Right kidney (tissue), 1 donor: Measurements from ENCODE around the gene EFNA5.

Source experiments
- DNase-seq: peaks from one replicate; pipeline ENCODE4 v3.0.0-alpha.2; 2016

The EFNA5 gene

DNA sequence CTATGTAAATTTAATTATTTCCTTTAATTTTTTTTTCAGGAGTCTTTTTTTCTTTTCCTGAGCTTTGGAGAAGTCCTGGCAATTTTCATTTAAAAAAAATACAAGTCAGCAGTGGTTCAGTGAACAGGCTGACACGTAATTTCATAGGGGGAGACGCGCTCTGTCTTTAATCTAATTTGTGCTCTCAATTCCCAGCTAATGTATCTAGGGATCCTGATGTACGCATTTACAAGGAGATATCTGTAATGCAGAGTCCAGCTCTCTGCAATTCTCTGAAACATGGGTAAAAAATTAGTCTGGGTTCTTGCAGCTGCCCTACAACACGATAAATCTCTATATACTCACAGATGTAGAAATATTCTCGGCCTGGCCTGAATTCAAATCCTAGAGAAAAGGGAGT is 243.9 kb downstream of the EFNA5 start:
- DNase-seq = no peak

DNA sequence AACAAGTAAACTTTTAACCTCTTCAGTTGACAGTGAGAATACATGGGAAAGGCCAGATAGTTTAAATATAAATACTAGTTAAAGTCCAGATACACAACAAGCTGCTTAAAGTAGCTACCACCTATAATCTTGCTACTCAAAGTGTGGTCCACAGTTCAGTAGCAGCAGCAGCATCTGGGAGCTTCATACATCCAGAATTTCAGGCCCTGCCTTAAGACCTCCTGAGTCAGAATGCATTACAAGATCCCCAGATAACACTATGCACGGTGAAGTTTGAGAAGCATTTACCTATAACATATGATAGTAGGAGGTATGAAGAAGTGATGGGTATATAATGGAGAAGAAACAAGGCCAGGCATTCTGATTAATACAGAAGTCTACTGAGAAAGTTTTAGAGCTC is 244.5 kb downstream of the EFNA5 start:
- DNase-seq = no peak

- DNase-seq = no peak
These were observed 245.2 kb downstream of the EFNA5 start for GRCh38 chr5:107425541-107426031.

GRCh38 chr5:107424491-107424890 is 246.2 kb downstream of the EFNA5 start:
- no peak for DNase-seq

- no peak for DNase-seq
These were observed 248.2 kb downstream of the EFNA5 start for GRCh38 chr5:107422494-107422893.

- DNase-seq = no peak
These were observed 251.2 kb downstream of the EFNA5 start for GRCh38 chr5:107419498-107419897.

DNA sequence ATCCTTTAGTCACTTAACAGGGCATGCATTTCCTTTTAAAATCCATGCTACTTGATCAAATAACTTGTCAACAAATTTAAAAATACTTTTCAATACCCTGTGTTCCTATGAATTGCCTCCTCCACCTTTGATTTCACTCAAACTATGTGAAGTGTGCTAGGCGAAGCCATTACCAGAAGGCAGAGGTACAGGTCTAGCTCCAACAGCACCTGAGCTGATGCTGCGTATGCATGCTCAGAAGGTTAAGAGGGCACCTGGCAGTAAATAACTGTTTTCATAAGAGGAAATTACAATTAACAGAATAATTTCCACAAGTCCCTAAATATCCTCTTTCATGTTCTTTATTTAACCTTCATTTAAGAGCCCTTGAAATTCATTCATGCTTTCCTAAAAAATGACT is 251.8 kb downstream of the EFNA5 start:
- DNase-seq = no peak

DNA sequence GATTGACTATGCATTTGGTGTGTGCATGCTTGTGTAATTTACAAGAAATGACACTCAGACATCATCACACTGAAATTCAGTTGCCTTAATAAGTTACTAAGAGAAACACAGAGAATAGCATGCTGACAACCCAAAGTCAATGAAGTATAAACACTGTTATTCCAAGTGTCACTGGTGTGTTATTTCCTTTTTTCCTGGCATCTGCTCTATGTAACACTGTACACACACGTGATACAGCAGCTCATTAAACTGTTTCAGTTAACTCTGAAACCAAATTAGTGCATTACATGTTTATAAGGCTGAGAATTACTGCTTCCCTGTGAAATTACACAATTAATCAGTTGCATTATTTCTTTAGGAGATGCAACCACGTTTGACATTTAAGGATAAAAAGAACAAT is 252.7 kb downstream of the EFNA5 start:
- DNase-seq = no peak

GRCh38 chr5:107415762-107416161 is 255.0 kb downstream of the EFNA5 start:
- DNase-seq = no peak

GRCh38 chr5:107414802-107415201 is 255.9 kb downstream of the EFNA5 start:
- no peak for DNase-seq

DNA sequence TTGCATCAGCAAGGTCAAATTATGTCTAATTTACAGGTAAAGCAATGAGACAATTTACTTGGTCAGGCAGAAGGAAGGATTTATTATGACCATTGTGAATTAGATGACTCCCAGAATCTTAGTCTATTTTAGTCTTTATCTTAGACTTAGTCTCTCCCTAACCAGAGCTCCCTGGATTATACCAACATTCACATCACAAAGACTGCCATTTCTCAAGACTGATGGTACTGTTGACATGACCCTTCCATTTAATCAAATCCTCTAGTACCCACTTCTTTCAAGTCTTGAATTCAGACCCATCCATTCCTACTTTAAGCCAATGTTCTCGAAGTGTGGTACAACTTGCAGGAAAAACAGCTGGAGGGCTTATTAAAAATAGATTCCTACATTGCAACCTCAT is 257.0 kb downstream of the EFNA5 start:
- DNase-seq = no peak

GRCh38 chr5:107408564-107408963 is 262.2 kb downstream of the EFNA5 start:
- DNase-seq = no peak

DNA sequence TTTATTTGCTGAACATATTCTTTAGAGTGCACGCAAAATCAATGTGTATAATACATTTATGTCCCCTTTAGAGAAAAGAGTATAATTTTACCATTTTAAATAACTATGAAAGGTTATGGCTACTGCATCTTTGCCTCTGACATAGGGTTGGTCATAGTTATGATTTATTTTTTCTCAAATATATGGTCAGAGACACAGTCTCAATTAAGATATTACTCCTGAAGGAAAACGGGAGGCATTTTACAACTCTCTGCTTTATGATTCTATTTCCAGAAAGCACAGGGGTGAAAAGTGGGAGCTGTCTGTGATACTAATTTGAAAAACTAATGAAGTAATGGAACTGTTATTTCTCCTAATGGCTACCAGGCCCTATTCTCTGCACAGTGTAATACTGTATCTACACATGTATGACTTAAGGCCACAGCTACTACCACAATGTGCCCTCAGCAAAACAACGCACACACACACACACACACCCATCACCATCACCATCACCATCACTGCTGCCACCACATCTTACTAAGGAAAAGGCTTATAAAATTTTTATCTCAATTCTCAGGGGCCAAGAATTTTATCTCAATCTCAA is 262.9 kb downstream of the EFNA5 start:
- no peak for DNase-seq

DNA sequence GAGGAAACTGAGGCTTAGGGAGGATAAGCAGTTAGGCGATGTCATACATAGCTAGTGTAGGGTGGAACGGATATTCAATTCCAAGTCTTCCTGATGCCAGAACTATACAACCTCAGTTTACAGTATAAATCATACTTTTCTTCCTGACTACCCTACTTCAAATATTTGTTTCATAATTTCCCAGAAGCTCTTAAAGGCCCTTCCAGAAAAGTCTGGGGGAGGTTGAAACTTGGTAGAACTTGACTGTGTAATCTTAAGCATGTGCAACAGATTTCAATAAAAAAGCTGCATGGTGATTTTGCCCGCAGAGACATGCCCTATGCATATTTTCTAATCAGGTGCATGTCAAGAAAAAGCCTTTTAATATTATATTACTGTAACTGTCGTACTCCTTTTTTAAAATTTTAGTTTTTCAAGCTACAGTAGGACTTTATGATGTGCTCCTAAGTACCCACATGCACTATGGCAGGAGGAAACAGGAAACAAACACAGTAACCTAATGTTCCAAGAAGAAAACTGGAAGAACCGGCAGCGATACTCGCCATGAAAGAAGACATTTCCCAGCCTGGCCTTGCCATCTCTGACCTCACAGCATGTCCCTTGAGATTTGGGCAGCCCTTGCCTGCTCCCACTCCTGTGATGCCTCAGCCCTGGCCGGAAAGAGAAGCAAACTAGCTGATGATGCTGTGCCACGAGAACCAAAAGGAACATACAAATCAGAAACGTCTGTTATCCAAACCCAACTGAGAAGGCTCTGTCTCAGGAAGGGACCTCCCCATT is 266.0 kb downstream of the EFNA5 start:
- DNase-seq = no peak

- DNase-seq = no peak
These were observed 267.3 kb downstream of the EFNA5 start for GRCh38 chr5:107403228-107403953.

DNA sequence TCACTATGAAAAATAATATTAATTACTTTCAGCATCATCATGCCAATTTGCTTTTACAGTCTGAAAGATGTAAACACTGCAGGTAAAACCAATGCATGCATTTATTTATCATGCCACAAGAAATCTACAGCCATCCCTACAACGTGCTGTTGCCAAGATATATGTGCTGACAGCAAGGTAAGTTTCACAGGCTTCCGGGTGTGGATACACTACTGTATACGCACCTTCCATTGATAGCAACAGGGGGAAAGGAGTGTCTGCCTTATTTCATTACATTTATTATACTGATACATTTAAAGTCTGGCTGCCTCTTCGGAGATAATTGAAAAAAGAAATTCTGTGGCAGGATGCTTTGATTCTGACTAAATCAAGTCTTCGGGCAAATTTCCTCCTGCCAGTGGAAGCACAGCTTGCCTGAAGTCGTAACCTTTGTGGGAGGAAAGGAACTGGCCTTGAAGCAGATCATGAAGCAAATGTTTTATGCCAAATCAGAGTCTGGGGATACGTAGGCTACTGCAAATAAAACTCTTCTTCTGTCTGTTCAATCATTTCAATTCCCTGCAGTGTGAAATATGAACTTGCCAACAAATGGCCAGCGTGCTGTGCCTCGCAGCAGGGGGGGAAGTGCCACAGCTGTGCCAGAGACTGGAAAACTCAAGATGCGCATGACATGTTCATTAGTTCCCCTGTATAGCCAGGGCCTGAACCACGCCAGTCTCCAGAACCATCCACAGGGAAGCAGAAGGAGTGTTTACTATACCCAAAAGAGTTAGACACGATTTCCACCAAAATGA is 268.1 kb downstream of the EFNA5 start:
- peak; percentile 27 for DNase-seq

DNA sequence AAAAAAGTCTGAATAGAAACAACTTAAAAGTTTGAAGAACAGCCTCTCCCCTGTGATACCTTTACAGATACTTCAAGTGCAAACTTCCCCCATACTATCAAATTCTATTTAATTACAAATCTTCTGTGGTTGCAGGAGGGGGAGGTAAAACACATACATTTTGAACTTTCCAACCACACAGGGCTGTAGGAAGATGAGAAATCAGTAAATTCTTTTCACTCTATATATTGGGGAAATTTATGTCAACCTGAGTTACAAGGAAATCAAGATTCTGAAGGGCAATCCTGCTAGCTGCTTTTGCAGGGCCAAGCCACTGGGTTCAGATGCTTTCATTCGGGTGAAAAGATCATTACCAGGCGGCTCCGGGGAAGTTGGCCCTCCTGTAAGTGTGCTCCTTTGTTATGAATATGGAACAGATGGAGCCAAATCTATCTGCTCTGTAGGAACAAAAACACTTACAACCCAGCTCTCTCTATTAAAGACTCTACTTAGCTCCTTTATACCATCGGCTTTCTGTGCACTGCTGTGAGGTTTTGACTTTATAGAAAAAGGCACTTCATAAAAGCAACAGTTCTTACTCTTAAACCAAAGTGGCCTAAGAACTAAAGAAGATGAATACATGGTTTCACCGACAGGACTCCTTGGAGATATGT is 269.1 kb downstream of the EFNA5 start:
- no peak for DNase-seq

DNA sequence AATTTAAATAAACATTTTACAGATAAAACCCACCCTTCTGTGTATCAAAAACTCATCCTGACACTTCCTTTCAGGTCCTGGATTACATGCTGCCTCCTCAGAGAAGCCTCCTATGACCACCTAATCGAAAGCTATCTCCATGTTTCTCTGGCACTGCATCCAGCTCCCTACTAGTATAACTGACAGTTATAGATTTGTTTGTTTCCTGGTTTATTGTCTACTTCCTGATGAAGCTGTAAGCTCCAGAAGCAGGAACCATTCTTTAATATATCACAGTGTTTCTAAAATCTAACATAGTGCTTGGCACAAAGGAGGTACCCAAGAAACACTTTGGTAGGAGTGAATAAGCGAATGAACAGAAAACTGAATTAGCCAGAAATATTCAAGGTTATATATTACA is 270.4 kb downstream of the EFNA5 start:
- DNase-seq = no peak

- DNase-seq = no peak
These were observed 272.0 kb downstream of the EFNA5 start for GRCh38 chr5:107398703-107399102.

GRCh38 chr5:107396351-107396690 is 274.4 kb downstream of the EFNA5 start:
- DNase-seq = no peak

- DNase-seq = no peak
These were observed 274.9 kb downstream of the EFNA5 start for GRCh38 chr5:107395632-107396350.

- no peak for DNase-seq
These were observed 276.9 kb downstream of the EFNA5 start for GRCh38 chr5:107393851-107394250.
